Right ventricle myocardium superior (tissue), 1 donor: Measurements from ENCODE around the gene VEGFA. TPM values are rescaled to one million over a fixed set of nuclear protein-coding genes. Genes with fewer than 3 reads are reported as not detected.

Source experiments
- ATAC-seq: fragments of 200-7000 bp; cut with Tn5 transposase; one replicate; pipeline ENCODE4 v1.9.1; 2020; ENCODE audit warnings: mild to moderate bottlenecking; ENCODE audit not compliant: poor library complexity
- DNase-seq: peaks from one replicate; pipeline ENCODE4 v3.0.0-alpha.2; 2020
- intact Hi-C: fragments of 100-400 bp; cut with DNase I; formaldehyde crosslinking; loops from one replicate; pipeline ENCODE4 v1.11.2; 2022
- long read RNA-seq: library from polyadenylated mRNA; unstranded; transcript quantifications from one replicate; pipeline ENCODE4 v2.0.0, GENCODE V29; 2021
- total RNA-seq: library from RNA; stranded (reverse); fragmentation: NEBNext Ultra II Directional; extraction: Animal tissue kit (Norgen Biotek cat#: 25700); gene quantifications from one replicate; pipeline ENCODE4 v1.2.1, GENCODE V29; 2021
- donor health status: DM: no; HTN: yes; CAD: no; lungs with severe emphysema.

The VEGFA gene
- total RNA-seq: 230 TPM
- long read RNA-seq, transcript VEGFA-231 (8 exons, 1,188 nt): minor isoform, 165 of 637 reads
- long read RNA-seq, transcript VEGFA-232 (8 exons, 1,170 nt): minor isoform, 37 of 637 reads
- long read RNA-seq, transcript VEGFA-205 (7 exons, 3,535 nt): major isoform, 272 of 637 reads
- long read RNA-seq, transcript VEGFA-227 (6 exons, 984 nt): minor isoform, 64 of 637 reads
- long read RNA-seq, partial matches to known transcripts: 36 of 637 reads
- long read RNA-seq, other reads (novel, unspliced or antisense): 47 of 637 reads

GRCh38 chr6:43769526-43770371 lies at the start of gene VEGFA:
VEGFA (plus strand) TSS chr6:43770211.
- ATAC-seq (peak; percentile 77), DNase-seq (peak; percentile 95)
- intact Hi-C loops: loop anchor here (2.0 to 10.0 kb wide), 4 partner anchors 42 to 305 kb away; no protein-coding TSS in a partner anchor

GRCh38 chr6:43720999-43721398 lies 49.0 kb upstream of the VEGFA start:
- ATAC-seq (no peak), DNase-seq (no peak)
- intact Hi-C loops: loop anchor here (5.0 kb wide), 1 partner anchor 356 kb away; no protein-coding TSS in a partner anchor

- intact Hi-C loops: loop anchor here (5.0 kb wide), 1 partner anchor 354 kb away; no protein-coding TSS in a partner anchor
- no peak for ATAC-seq
- no peak for DNase-seq
These were observed 47.0 kb upstream of the VEGFA start for GRCh38 chr6:43722920-43723545.

GRCh38 chr6:43723737-43724295 lies 46.2 kb upstream of the VEGFA start:
- ATAC-seq: peak; percentile 90
- peak; percentile 75 for DNase-seq
- intact Hi-C loops: loop anchor here (5.0 kb wide), 1 partner anchor 353 kb away; no protein-coding TSS in a partner anchor

- no peak for DNase-seq
- ATAC-seq: no peak
- intact Hi-C loops: loop anchor here (5.0 kb wide), 1 partner anchor 353 kb away; no protein-coding TSS in a partner anchor
These were observed 45.7 kb upstream of the VEGFA start for GRCh38 chr6:43724354-43724753.

GRCh38 chr6:43724914-43725642 lies 44.9 kb upstream of the VEGFA start:
- DNase-seq (peak; percentile 89), ATAC-seq (peak; percentile 87)
- intact Hi-C loops: loop anchor here (5.0 kb wide), 2 partner anchors 42 to 352 kb away; no protein-coding TSS in a partner anchor

- ATAC-seq (no peak), DNase-seq (no peak)
- intact Hi-C loops: loop anchor here (5.0 kb wide), 1 partner anchor 41 kb away; no protein-coding TSS in a partner anchor
These were observed 44.1 kb upstream of the VEGFA start for GRCh38 chr6:43725643-43726580.

GRCh38 chr6:43727634-43728033 lies 42.4 kb upstream of the VEGFA start:
- no peak for DNase-seq
- intact Hi-C loops: loop anchor here (5.0 kb wide), 1 partner anchor 40 kb away; no protein-coding TSS in a partner anchor
- no peak for ATAC-seq

- DNase-seq (no peak), ATAC-seq (no peak)
- intact Hi-C loops: loop anchor here (5.0 kb wide), 1 partner anchor 39 kb away; no protein-coding TSS in a partner anchor
These were observed 41.4 kb upstream of the VEGFA start for GRCh38 chr6:43728586-43728985.

GRCh38 chr6:43729537-43729936 lies 40.5 kb upstream of the VEGFA start:
- ATAC-seq: no peak
- intact Hi-C loops: loop anchor here (5.0 kb wide), 1 partner anchor 38 kb away; no protein-coding TSS in a partner anchor
- DNase-seq: no peak

- ATAC-seq (no peak), DNase-seq (no peak)
- intact Hi-C loops: no loop called here
These were observed 39.4 kb upstream of the VEGFA start for GRCh38 chr6:43730634-43731033.

- intact Hi-C loops: no loop called here
- no peak for ATAC-seq
- no peak for DNase-seq
These were observed 36.3 kb upstream of the VEGFA start for GRCh38 chr6:43733471-43734293.

- intact Hi-C loops: no loop called here
- ATAC-seq (no peak), DNase-seq (no peak)
These were observed 35.7 kb upstream of the VEGFA start for GRCh38 chr6:43734294-43734665.

- intact Hi-C loops: no loop called here
- ATAC-seq (no peak), DNase-seq (no peak)
These were observed 34.3 kb upstream of the VEGFA start for GRCh38 chr6:43735642-43736199.

- intact Hi-C loops: no loop called here
- DNase-seq (no peak), ATAC-seq (no peak)
These were observed 33.7 kb upstream of the VEGFA start for GRCh38 chr6:43736211-43736786.

- intact Hi-C loops: no loop called here
- no peak for DNase-seq
- ATAC-seq: no peak
These were observed 33.2 kb upstream of the VEGFA start for GRCh38 chr6:43736844-43737243.
